Lower leg skin (tissue), 3 donors: ENCODE results near the gene SMAP2.

Source experiments
- POLR2A ChIP-seq, 2 donors: fragments of 450-650 bp; IDR thresholded peaks; one replicate each; pipeline ENCODE4 v1.6.1; 2016 to 2017; ENCODE audit warnings: antibody characterized with exemption in 2 of 2, mild to moderate bottlenecking in 1 of 2, moderate library complexity in 1 of 2
- TF ChIP-seq, protein P1 (sequence below), 3 donors: fragments of 450-650 bp; IDR thresholded peaks; one replicate each; pipeline ENCODE4 v1.5.1; 2016; ENCODE audit warnings: antibody characterized with exemption in 3 of 3, mild to moderate bottlenecking in 3 of 3, moderate library complexity in 2 of 3

DNA sequence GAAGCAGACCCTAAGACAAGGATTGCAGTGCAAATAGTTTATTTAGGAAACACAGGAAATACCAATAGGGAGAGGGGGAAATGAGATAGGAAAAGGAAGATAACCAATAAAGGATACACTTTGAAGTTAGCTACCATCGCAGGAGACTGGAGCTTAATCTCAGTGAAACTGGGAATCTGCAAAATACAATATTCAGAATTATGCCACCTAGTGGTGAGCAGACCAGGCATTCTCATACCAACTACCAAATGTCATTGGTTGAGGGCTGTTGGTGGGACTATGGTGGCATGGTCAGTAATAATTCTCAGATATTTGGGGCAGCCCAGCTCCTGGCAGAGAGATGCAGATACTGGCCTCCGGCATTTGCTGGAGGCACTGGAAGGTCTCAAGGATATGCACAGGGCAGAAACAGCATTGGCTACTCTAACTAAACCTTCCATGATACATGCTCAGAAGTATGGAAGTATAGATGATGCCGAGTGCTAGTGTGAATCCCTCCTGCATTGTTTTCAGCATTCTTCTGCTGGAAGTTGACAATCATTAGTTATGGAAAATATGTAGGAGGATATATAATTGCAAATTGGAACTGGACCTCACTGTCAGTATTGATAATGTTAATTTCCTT lies 65.0 kb downstream of the SMAP2 start:
- TF ChIP-seq, protein P1, sequence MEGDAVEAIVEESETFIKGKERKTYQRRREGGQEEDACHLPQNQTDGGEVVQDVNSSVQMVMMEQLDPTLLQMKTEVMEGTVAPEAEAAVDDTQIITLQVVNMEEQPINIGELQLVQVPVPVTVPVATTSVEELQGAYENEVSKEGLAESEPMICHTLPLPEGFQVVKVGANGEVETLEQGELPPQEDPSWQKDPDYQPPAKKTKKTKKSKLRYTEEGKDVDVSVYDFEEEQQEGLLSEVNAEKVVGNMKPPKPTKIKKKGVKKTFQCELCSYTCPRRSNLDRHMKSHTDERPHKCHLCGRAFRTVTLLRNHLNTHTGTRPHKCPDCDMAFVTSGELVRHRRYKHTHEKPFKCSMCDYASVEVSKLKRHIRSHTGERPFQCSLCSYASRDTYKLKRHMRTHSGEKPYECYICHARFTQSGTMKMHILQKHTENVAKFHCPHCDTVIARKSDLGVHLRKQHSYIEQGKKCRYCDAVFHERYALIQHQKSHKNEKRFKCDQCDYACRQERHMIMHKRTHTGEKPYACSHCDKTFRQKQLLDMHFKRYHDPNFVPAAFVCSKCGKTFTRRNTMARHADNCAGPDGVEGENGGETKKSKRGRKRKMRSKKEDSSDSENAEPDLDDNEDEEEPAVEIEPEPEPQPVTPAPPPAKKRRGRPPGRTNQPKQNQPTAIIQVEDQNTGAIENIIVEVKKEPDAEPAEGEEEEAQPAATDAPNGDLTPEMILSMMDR (IDR thresholded peaks at IDR 0.05) = no peak
- TF ChIP-seq POLR2A (IDR thresholded peaks at IDR 0.05) = no peak
